Parathyroid adenoma (tissue), 2 donors: ENCODE data around the gene GGA1.
"Not testable (repeated sequence)": the region's sequence is repeated elsewhere in the genome, so short reads cannot be mapped to it uniquely, and the experiment has no call there.

Experiments
- H2AFZ ChIP-seq: fragments of 300-600 bp; sonication (generic); one replicate; pipeline ENCODE4 v1.7.0; 2017; ENCODE audit warnings: antibody characterized with exemption, mild to moderate bottlenecking
- H3K27ac ChIP-seq: fragments of 300-600 bp; sonication (generic); one replicate; pipeline ENCODE4 v1.7.0; 2017
- H3K27me3 ChIP-seq: fragments of 300-600 bp; sonication (generic); one replicate; pipeline ENCODE4 v1.7.0; 2017; ENCODE audit warnings: low read length; ENCODE audit not compliant: control insufficient read depth, insufficient read depth
- H3K36me3 ChIP-seq: fragments of 300-600 bp; sonication (generic); one replicate; pipeline ENCODE4 v1.7.0; 2017; ENCODE audit warnings: low read length; ENCODE audit not compliant: control insufficient read depth, insufficient read depth
- H3K4me1 ChIP-seq: fragments of 300-600 bp; sonication (generic); one replicate; pipeline ENCODE4 v1.7.0; 2017; ENCODE audit warnings: control low read depth
- H3K4me2 ChIP-seq: fragments of 300-600 bp; sonication (generic); one replicate; pipeline ENCODE4 v1.7.0; 2017; ENCODE audit warnings: low read length
- H3K4me3 ChIP-seq: fragments of 300-600 bp; sonication (generic); one replicate; pipeline ENCODE4 v1.7.0; 2017; ENCODE audit warnings: low read depth, low read length
- H3K79me2 ChIP-seq: fragments of 300-600 bp; sonication (generic); one replicate; pipeline ENCODE4 v1.7.0; 2017; ENCODE audit warnings: control low read depth
- H3K9ac ChIP-seq: fragments of 300-600 bp; sonication (generic); one replicate; pipeline ENCODE4 v1.7.0; 2017; ENCODE audit warnings: mild to moderate bottlenecking
- H3K9me3 ChIP-seq: fragments of 300-600 bp; sonication (generic); one replicate; pipeline ENCODE4 v1.7.0; 2017; ENCODE audit warnings: low read length; ENCODE audit not compliant: control insufficient read depth
- CTCF ChIP-seq: fragments of 300-600 bp; sonication (generic); IDR thresholded peaks from one replicate; pipeline ENCODE4 v1.7.0; 2017; ENCODE audit warnings: antibody characterized with exemption, mild to moderate bottlenecking
- donor health status: primary hyperparathyroidism.

The GGA1 gene

GRCh38 chr22:37594237-37594636 lies 14.4 kb upstream of the GGA1 start:
- no peaks in the 10 kb centered on the region for H3K27me3 ChIP-seq
- H3K9me3 ChIP-seq: no peaks in the 10 kb centered on the region
- peaks cover under 1% of the 10 kb centered on the region for H3K4me1 ChIP-seq
- no peak overlapping the region for H3K27ac ChIP-seq
- no peaks in the 10 kb centered on the region for H3K36me3 ChIP-seq
- no peak overlapping the region for H3K9ac ChIP-seq
- H3K4me2 ChIP-seq: no peak overlapping the region
- H3K79me2 ChIP-seq: no peaks in the 10 kb centered on the region
- no peak for TF ChIP-seq CTCF
- no peak overlapping the region for H3K4me3 ChIP-seq
- no peak overlapping the region for H2AFZ ChIP-seq

GRCh38 chr22:37599153-37599552 lies 9.5 kb upstream of the GGA1 start:
- Histone ChIP-seq H3K9me3 (no peaks in the 10 kb centered on the region), H3K79me2 (no peaks in the 10 kb centered on the region), H2AFZ (peak overlapping the region; percentile 73), H3K4me2 (peak overlapping the region; percentile 38), H3K4me1 (peaks cover 10% of the 10 kb centered on the region), H3K36me3 (no peaks in the 10 kb centered on the region), H3K27ac (peak overlapping the region; percentile 68), H3K9ac (no peak overlapping the region), H3K27me3 (no peaks in the 10 kb centered on the region), H3K4me3 (peak overlapping the region; percentile 13)
- no peak for TF ChIP-seq CTCF

GRCh38 chr22:37601203-37601539 lies 7.5 kb upstream of the GGA1 start:
- no peak overlapping the region for H3K9ac ChIP-seq

GRCh38 chr22:37601540-37602442 lies 6.8 kb upstream of the GGA1 start:
- H3K4me2 ChIP-seq: peak overlapping the region; percentile 72
- H3K4me1 ChIP-seq: peaks cover 10% of the 10 kb centered on the region
- H3K4me3 ChIP-seq: peak overlapping the region; percentile 40
- H3K27me3 ChIP-seq: no peaks in the 10 kb centered on the region
- no peaks in the 10 kb centered on the region for H3K9me3 ChIP-seq
- H3K36me3 ChIP-seq: no peaks in the 10 kb centered on the region
- no peak for TF ChIP-seq CTCF
- peak overlapping the region; percentile 77 for H2AFZ ChIP-seq
- peak overlapping the region; percentile 84 for H3K27ac ChIP-seq
- H3K9ac ChIP-seq: no peak overlapping the region
- H3K79me2 ChIP-seq: no peaks in the 10 kb centered on the region

More at GRCh38 chr22:37601203-37601539, 7.5 kb upstream of the GGA1 start:
- H3K79me2 ChIP-seq: no peaks in the 10 kb centered on the region
- H3K4me2 ChIP-seq: peak overlapping the region; percentile 72
- H3K36me3 ChIP-seq: no peaks in the 10 kb centered on the region
- TF ChIP-seq CTCF: no peak
- H3K27me3 ChIP-seq: no peaks in the 10 kb centered on the region
- H2AFZ ChIP-seq: peak overlapping the region; percentile 77
- H3K27ac ChIP-seq: peak overlapping the region; percentile 84
- peak overlapping the region; percentile 40 for H3K4me3 ChIP-seq
- no peaks in the 10 kb centered on the region for H3K9me3 ChIP-seq
- peaks cover 10% of the 10 kb centered on the region for H3K4me1 ChIP-seq

GRCh38 chr22:37602546-37603277 lies 5.9 kb upstream of the GGA1 start:
- not testable (repeated sequence) for H3K79me2 ChIP-seq, H3K9ac ChIP-seq, H3K4me1 ChIP-seq, H3K4me3 ChIP-seq, H3K36me3 ChIP-seq, H3K9me3 ChIP-seq, H3K27me3 ChIP-seq
- peak overlapping the region; percentile 84 for H3K27ac ChIP-seq
- peak overlapping the region; percentile 50 for H3K4me2 ChIP-seq
- peak overlapping the region; percentile 77 for H2AFZ ChIP-seq
